ENCODE results near the gene HOXC6.
A peak's percentile ranks its signal among the peaks of the same experiment; 100 is the strongest.

Gene HOXC6

GRCh38 chr12:53996240-53997203 lies 31.7 kb upstream of the HOXC6 start:
- H3K36me3 Mint-ChIP-seq (ENCODE audit: low read depth) = peaks cover 5% of the 10 kb centered on the region
- H3K27ac Mint-ChIP-seq = no peak overlapping the region
- peaks cover 15% of the 10 kb centered on the region for H3K4me1 Mint-ChIP-seq (ENCODE audit: low read depth)
- peak overlapping the region; percentile 76 for H3K4me3 Mint-ChIP-seq
- H3K9me3 Mint-ChIP-seq = no peaks in the 10 kb centered on the region
- H3K27me3 Mint-ChIP-seq (ENCODE audit: low read depth) = peaks cover 96% of the 10 kb centered on the region

- Mint-ChIP-seq H3K27me3 (ENCODE audit: low read depth) (peaks cover 96% of the 10 kb centered on the region), H3K4me3 (peak overlapping the region; percentile 11), H3K27ac (no peak overlapping the region), H3K36me3 (ENCODE audit: low read depth) (peaks cover 5% of the 10 kb centered on the region), H3K4me1 (ENCODE audit: low read depth) (peaks cover 15% of the 10 kb centered on the region), H3K9me3 (no peaks in the 10 kb centered on the region)
Observed at GRCh38 chr12:53997204-53998109, 30.8 kb upstream of the HOXC6 start.

GRCh38 chr12:53998110-53998899 lies 29.9 kb upstream of the HOXC6 start:
- Mint-ChIP-seq H3K36me3 (ENCODE audit: low read depth) (peaks cover 5% of the 10 kb centered on the region), H3K4me1 (ENCODE audit: low read depth) (peaks cover 15% of the 10 kb centered on the region), H3K4me3 (peak overlapping the region; percentile 14), H3K27me3 (ENCODE audit: low read depth) (peaks cover 96% of the 10 kb centered on the region), H3K27ac (peak overlapping the region; percentile 20), H3K9me3 (no peaks in the 10 kb centered on the region)

- peak overlapping the region; percentile 20 for H3K27ac Mint-ChIP-seq
- peaks cover 96% of the 10 kb centered on the region for H3K27me3 Mint-ChIP-seq (ENCODE audit: low read depth)
- H3K4me3 Mint-ChIP-seq = no peak overlapping the region
- peaks cover 15% of the 10 kb centered on the region for H3K4me1 Mint-ChIP-seq (ENCODE audit: low read depth)
- H3K9me3 Mint-ChIP-seq = no peaks in the 10 kb centered on the region
- peaks cover 4% of the 10 kb centered on the region for H3K36me3 Mint-ChIP-seq (ENCODE audit: low read depth)
Observed at GRCh38 chr12:53998900-53999236, 29.4 kb upstream of the HOXC6 start.

- Mint-ChIP-seq H3K4me3 (no peak overlapping the region), H3K9me3 (no peaks in the 10 kb centered on the region), H3K4me1 (ENCODE audit: low read depth) (peaks cover 13% of the 10 kb centered on the region), H3K36me3 (ENCODE audit: low read depth) (peaks cover 1% of the 10 kb centered on the region), H3K27me3 (ENCODE audit: low read depth) (peaks cover 96% of the 10 kb centered on the region), H3K27ac (peak overlapping the region; percentile 20)
Observed at GRCh38 chr12:53999559-54000115, 28.6 kb upstream of the HOXC6 start.

- no peaks in the 10 kb centered on the region for H3K36me3 Mint-ChIP-seq (ENCODE audit: low read depth)
- no peaks in the 10 kb centered on the region for H3K9me3 Mint-ChIP-seq
- H3K27me3 Mint-ChIP-seq (ENCODE audit: low read depth) = peaks cover 96% of the 10 kb centered on the region
- peaks cover 7% of the 10 kb centered on the region for H3K4me1 Mint-ChIP-seq (ENCODE audit: low read depth)
- H3K4me3 Mint-ChIP-seq = no peak within 1 kb of the TSS
- H3K27ac Mint-ChIP-seq = peak within 1 kb of the TSS; percentile 20
Observed at GRCh38 chr12:54000116-54001114, 27.8 kb upstream of the HOXC6 start, which contains the start of gene HOXC9. TSS of gene HOXC9 (plus strand) at chr12:54000161. CDS start at chr12:54000189, 28 bp downstream.

- Mint-ChIP-seq H3K27me3 (ENCODE audit: low read depth) (peaks cover 96% of the 10 kb centered on the region), H3K4me3 (no peak overlapping the region), H3K4me1 (ENCODE audit: low read depth) (peaks cover 8% of the 10 kb centered on the region)
Observed at GRCh38 chr12:54001283-54002187, 26.7 kb upstream of the HOXC6 start.

GRCh38 chr12:54002278-54002914 lies 25.8 kb upstream of the HOXC6 start:
- Mint-ChIP-seq H3K27ac (peak overlapping the region; percentile 7), H3K27me3 (ENCODE audit: low read depth) (peaks cover 97% of the 10 kb centered on the region), H3K36me3 (ENCODE audit: low read depth) (no peaks in the 10 kb centered on the region), H3K4me1 (ENCODE audit: low read depth) (peaks cover 11% of the 10 kb centered on the region), H3K9me3 (no peaks in the 10 kb centered on the region), H3K4me3 (no peak overlapping the region)

More at GRCh38 chr12:54001283-54002187, 26.7 kb upstream of the HOXC6 start:
- no peaks in the 10 kb centered on the region for H3K36me3 Mint-ChIP-seq (ENCODE audit: low read depth)
- H3K27ac Mint-ChIP-seq = peak overlapping the region; percentile 3
- no peaks in the 10 kb centered on the region for H3K9me3 Mint-ChIP-seq

- H3K4me3 Mint-ChIP-seq = no peak overlapping the region
- H3K9me3 Mint-ChIP-seq = no peaks in the 10 kb centered on the region
- no peak overlapping the region for H3K27ac Mint-ChIP-seq
- H3K27me3 Mint-ChIP-seq (ENCODE audit: low read depth) = peaks cover 97% of the 10 kb centered on the region
- H3K4me1 Mint-ChIP-seq (ENCODE audit: low read depth) = peaks cover 7% of the 10 kb centered on the region
- H3K36me3 Mint-ChIP-seq (ENCODE audit: low read depth) = no peaks in the 10 kb centered on the region
Observed at GRCh38 chr12:54002915-54003389, 25.3 kb upstream of the HOXC6 start.

- no peak overlapping the region for H3K4me3 Mint-ChIP-seq
- peaks cover 7% of the 10 kb centered on the region for H3K4me1 Mint-ChIP-seq (ENCODE audit: low read depth)
- peaks cover 97% of the 10 kb centered on the region for H3K27me3 Mint-ChIP-seq (ENCODE audit: low read depth)
- no peaks in the 10 kb centered on the region for H3K36me3 Mint-ChIP-seq (ENCODE audit: low read depth)
- no peak overlapping the region for H3K27ac Mint-ChIP-seq
- no peaks in the 10 kb centered on the region for H3K9me3 Mint-ChIP-seq
Observed at GRCh38 chr12:54003625-54004024, 24.6 kb upstream of the HOXC6 start.

GRCh38 chr12:54004063-54004840 lies 24.0 kb upstream of the HOXC6 start:
- H3K9me3 Mint-ChIP-seq = no peaks in the 10 kb centered on the region
- H3K4me3 Mint-ChIP-seq = no peak overlapping the region
- H3K27ac Mint-ChIP-seq = no peak overlapping the region
- H3K27me3 Mint-ChIP-seq (ENCODE audit: low read depth) = peaks cover 96% of the 10 kb centered on the region
- H3K4me1 Mint-ChIP-seq (ENCODE audit: low read depth) = peaks cover 9% of the 10 kb centered on the region
- H3K36me3 Mint-ChIP-seq (ENCODE audit: low read depth) = no peaks in the 10 kb centered on the region
